Neural progenitor cell (in vitro differentiated cells): ENCODE measurements around the gene ID2. TPM values are rescaled to one million over a fixed set of nuclear protein-coding genes. Genes with fewer than 3 reads are reported as not detected.

Source experiments
- DNase-seq: peaks from one replicate; pipeline ENCODE4 v3.0.0-alpha.2; 2016; ENCODE audit warnings: low spot score
- H2AFZ ChIP-seq: fragments of 200-600 bp; sonication (generic); replicated peaks from 2 replicates; pipeline ENCODE4 v1.6.1; 2016; ENCODE audit warnings: antibody characterized with exemption
- H3F3A ChIP-seq: fragments of 200-600 bp; sonication (generic); 2 replicates; pipeline ENCODE4 v1.6.1; 2016; ENCODE audit warnings: antibody characterized with exemption, low read depth
- H3K27ac ChIP-seq: fragments of 200-600 bp; sonication (generic); 2 replicates; pipeline ENCODE4 v1.5.1; 2016; ENCODE audit warnings: mild to moderate bottlenecking
- H3K27me3 ChIP-seq: fragments of 200-600 bp; sonication (generic); 2 replicates; pipeline ENCODE4 v1.6.1; 2016; ENCODE audit warnings: mild to moderate bottlenecking, moderate library complexity
- H3K36me3 ChIP-seq: fragments of 200-600 bp; sonication (generic); 2 replicates; pipeline ENCODE4 v1.5.1; 2016
- H3K4me1 ChIP-seq: fragments of 200-600 bp; sonication (generic); 2 replicates; pipeline ENCODE4 v1.6.1; 2016; ENCODE audit warnings: mixed run types
- H3K4me2 ChIP-seq: fragments of 200-600 bp; sonication (generic); 2 replicates; pipeline ENCODE4 v1.6.1; 2016
- H3K4me3 ChIP-seq: fragments of 200-600 bp; sonication (generic); 2 replicates; pipeline ENCODE4 v1.5.1; 2016
- H3K79me2 ChIP-seq: fragments of 200-600 bp; sonication (generic); 2 replicates; pipeline ENCODE4 v1.6.1; 2016; ENCODE audit warnings: low read depth
- H3K9ac ChIP-seq: fragments of 200-600 bp; sonication (generic); 2 replicates; pipeline ENCODE4 v1.6.1; 2016
- H3K9me3 ChIP-seq: fragments of 200-600 bp; sonication (generic); 2 replicates; pipeline ENCODE4 v1.5.1; 2016; ENCODE audit warnings: low read depth
- H4K20me1 ChIP-seq: fragments of 200-600 bp; sonication (generic); 2 replicates; pipeline ENCODE4 v1.6.1; 2016; ENCODE audit warnings: low read depth
- H3K27ac Mint-ChIP-seq: 3 replicates; pipeline ENCODE4 v1.8.0; 2021; ENCODE audit warnings: mixed read lengths
- H3K27me3 Mint-ChIP-seq: 2 replicates; pipeline ENCODE4 v1.8.0; 2022; ENCODE audit warnings: low read depth, mild to moderate bottlenecking, inconsistent platforms, moderate library complexity, mixed read lengths; ENCODE audit not compliant: insufficient read depth
- H3K36me3 Mint-ChIP-seq: 3 replicates; pipeline ENCODE4 v1.8.0; 2021; ENCODE audit warnings: mixed read lengths
- H3K4me1 Mint-ChIP-seq: 3 replicates; pipeline ENCODE4 v1.8.0; 2021; ENCODE audit warnings: mixed read lengths
- H3K4me3 Mint-ChIP-seq: 3 replicates; pipeline ENCODE4 v1.8.0; 2021; ENCODE audit warnings: mild to moderate bottlenecking, moderate library complexity, mixed read lengths
- H3K9me3 Mint-ChIP-seq: 3 replicates; pipeline ENCODE4 v1.8.0; 2020; ENCODE audit warnings: mixed read lengths
- EZH2 ChIP-seq: fragments of 200-600 bp; sonication (generic); IDR thresholded peaks from 2 replicates; pipeline ENCODE4 v1.6.1; 2017; ENCODE audit warnings: antibody characterized with exemption, mild to moderate bottlenecking, moderate library complexity
- EZH2phosphoT487 ChIP-seq: fragments of 200-600 bp; sonication (generic); IDR thresholded peaks from 2 replicates; pipeline ENCODE4 v1.6.1; 2017; ENCODE audit warnings: antibody characterized with exemption
- total RNA-seq: library from RNA; depleted of rRNA; stranded (reverse); fragments of >200 nt; gene quantifications from 2 replicates; pipeline ENCODE4 v1.2.3, GENCODE V29; 2015; ENCODE audit warnings: low replicate concordance
- TF ChIP-seq, protein P1 (sequence below): fragments of 200-600 bp; sonication (generic); IDR thresholded peaks from 2 replicates; pipeline ENCODE4 v1.5.1; 2017; ENCODE audit warnings: antibody characterized with exemption, mild to moderate bottlenecking

ID2 gene
- total RNA-seq, 1 donor from 2014 or later = 140 TPM

DNA sequence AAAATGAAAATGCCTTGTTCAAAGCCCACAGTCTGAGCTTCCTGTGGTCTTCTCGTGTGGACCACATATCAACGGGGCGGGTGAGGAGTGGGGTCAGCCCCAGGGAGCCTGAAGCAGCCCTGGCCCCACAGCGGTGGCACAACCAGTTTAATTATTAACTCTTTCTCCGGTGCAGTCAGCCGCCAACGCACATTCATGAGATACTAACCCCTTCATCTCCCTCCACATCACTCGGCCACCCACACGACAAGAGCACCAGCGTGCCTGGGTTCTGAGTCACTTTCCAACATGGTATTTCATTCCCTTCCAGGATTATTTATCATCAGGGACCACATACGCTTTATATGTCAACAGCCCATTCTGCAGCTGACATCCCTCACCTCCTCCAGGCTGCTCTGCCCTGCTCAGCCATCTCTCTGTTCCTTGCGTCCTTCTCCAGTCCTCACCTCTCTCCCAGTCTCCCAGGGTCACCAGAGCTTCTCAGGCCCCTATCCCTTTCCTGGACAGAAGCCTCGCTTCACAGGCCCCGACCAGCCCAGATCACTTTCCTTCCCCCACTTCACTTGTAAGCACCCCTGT lies 48.0 kb upstream of the ID2 start:
- Mint-ChIP-seq H3K27ac (peak overlapping the region; percentile 80), H3K4me1 (peaks cover 68% of the 10 kb centered on the region), H3K4me3 (no peak overlapping the region), H3K27me3 (peaks cover 9% of the 10 kb centered on the region), H3K36me3 (no peaks in the 10 kb centered on the region), H3K9me3 (no peaks in the 10 kb centered on the region)
- no peaks in the 10 kb centered on the region for H3K27me3 ChIP-seq
- H3K36me3 ChIP-seq = no peaks in the 10 kb centered on the region
- no peaks in the 10 kb centered on the region for H3K79me2 ChIP-seq
- no peak overlapping the region for H3K27ac ChIP-seq
- no peak overlapping the region for H3K4me2 ChIP-seq
- H3F3A ChIP-seq = peaks cover 35% of the 10 kb centered on the region
- no peaks in the 10 kb centered on the region for H4K20me1 ChIP-seq
- DNase-seq = no peak
- H3K9me3 ChIP-seq = no peaks in the 10 kb centered on the region
- H3K4me3 ChIP-seq = no peak overlapping the region
- peaks cover 31% of the 10 kb centered on the region for H3K4me1 ChIP-seq
- no peak overlapping the region for H2AFZ ChIP-seq
- H3K9ac ChIP-seq = no peak overlapping the region
- no peak for TF ChIP-seq EZH2phosphoT487
- no peak for TF ChIP-seq EZH2
- TF ChIP-seq, protein P1, sequence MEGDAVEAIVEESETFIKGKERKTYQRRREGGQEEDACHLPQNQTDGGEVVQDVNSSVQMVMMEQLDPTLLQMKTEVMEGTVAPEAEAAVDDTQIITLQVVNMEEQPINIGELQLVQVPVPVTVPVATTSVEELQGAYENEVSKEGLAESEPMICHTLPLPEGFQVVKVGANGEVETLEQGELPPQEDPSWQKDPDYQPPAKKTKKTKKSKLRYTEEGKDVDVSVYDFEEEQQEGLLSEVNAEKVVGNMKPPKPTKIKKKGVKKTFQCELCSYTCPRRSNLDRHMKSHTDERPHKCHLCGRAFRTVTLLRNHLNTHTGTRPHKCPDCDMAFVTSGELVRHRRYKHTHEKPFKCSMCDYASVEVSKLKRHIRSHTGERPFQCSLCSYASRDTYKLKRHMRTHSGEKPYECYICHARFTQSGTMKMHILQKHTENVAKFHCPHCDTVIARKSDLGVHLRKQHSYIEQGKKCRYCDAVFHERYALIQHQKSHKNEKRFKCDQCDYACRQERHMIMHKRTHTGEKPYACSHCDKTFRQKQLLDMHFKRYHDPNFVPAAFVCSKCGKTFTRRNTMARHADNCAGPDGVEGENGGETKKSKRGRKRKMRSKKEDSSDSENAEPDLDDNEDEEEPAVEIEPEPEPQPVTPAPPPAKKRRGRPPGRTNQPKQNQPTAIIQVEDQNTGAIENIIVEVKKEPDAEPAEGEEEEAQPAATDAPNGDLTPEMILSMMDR = no peak

DNA sequence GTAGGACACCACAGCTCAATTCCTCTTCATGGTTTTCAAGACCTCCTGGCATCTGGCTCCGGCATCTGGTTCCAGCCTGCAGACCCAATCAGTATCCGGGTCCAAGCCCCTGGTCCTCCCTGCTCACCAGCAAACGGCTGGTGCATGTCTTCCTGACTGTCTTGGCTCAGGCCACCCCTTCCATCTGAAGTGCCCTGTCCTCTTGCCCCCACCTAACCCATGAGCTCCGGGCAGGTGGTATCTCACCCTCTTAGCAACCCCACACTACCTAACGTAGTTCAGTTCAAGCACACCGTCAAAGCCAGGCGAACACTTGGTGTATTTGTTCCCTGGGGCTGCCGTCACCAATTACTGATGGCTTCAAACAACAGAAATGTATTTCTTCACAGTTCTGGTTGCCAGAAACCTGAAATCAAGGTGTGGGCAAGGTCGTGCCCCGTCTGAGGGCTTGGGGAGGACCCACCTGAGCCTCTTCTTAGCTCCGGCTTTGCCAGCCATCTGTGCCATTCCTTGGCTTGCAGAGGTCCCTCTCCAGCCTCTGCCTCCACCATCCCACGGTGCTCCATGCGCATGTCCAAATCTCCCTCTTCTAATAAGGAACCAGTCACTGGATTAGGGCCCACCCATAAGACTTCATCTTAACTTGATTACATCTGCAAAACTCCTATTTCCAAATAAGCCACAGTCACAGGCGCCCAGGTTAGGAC lies 47.2 kb upstream of the ID2 start:
- H3K27ac Mint-ChIP-seq = peak overlapping the region; percentile 87
- peaks cover 10% of the 10 kb centered on the region for H3K27me3 Mint-ChIP-seq
- Histone ChIP-seq H4K20me1 (no peaks in the 10 kb centered on the region), H3K4me2 (no peak overlapping the region), H3K4me1 (peaks cover 39% of the 10 kb centered on the region), H3K4me3 (no peak overlapping the region), H3K9me3 (no peaks in the 10 kb centered on the region), H2AFZ (no peak overlapping the region), H3K36me3 (no peaks in the 10 kb centered on the region), H3K79me2 (no peaks in the 10 kb centered on the region), H3F3A (peaks cover 43% of the 10 kb centered on the region), H3K27me3 (no peaks in the 10 kb centered on the region), H3K9ac (no peak overlapping the region), H3K27ac (no peak overlapping the region)
- H3K36me3 Mint-ChIP-seq = no peaks in the 10 kb centered on the region
- DNase-seq = no peak
- no peak for TF ChIP-seq EZH2
- TF ChIP-seq, protein P1 = no peak
- no peak for TF ChIP-seq EZH2phosphoT487
- no peak overlapping the region for H3K4me3 Mint-ChIP-seq
- no peaks in the 10 kb centered on the region for H3K9me3 Mint-ChIP-seq
- H3K4me1 Mint-ChIP-seq = peaks cover 71% of the 10 kb centered on the region

DNA sequence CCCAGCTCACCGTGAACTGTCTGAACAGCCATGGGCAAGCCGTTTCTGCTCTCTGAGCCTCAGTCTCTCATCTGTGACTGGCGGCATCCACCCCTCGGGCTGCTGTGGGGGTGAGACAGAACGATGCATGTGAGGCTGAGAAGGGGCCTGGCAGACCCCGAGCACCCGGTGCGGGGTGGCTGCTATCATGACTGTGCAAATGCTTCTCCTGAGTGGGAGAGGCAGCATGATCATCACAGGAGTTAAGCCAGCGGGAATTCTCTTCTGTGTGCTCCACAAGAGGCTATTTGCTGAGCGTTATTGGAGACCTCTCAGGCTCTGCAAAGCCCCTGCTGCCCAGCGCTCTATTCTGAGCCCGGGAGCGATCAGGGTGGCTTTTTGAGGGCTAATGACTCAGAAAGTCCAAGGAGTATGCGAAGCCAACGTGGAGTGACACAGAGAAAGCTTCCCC lies 45.8 kb upstream of the ID2 start:
- Histone ChIP-seq H3K27me3 (no peaks in the 10 kb centered on the region), H3K4me1 (peaks cover 42% of the 10 kb centered on the region), H4K20me1 (no peaks in the 10 kb centered on the region), H3K36me3 (no peaks in the 10 kb centered on the region), H3K9me3 (no peaks in the 10 kb centered on the region), H3K4me2 (peak overlapping the region; percentile 77), H3K4me3 (no peak overlapping the region), H2AFZ (peak overlapping the region; percentile 56), H3K9ac (no peak overlapping the region), H3K27ac (peak overlapping the region; percentile 87), H3K79me2 (no peaks in the 10 kb centered on the region), H3F3A (peaks cover 51% of the 10 kb centered on the region)
- Mint-ChIP-seq H3K4me1 (peaks cover 79% of the 10 kb centered on the region), H3K36me3 (no peaks in the 10 kb centered on the region), H3K27ac (peak overlapping the region; percentile 98), H3K4me3 (peak overlapping the region; percentile 69), H3K9me3 (no peaks in the 10 kb centered on the region), H3K27me3 (peaks cover 10% of the 10 kb centered on the region)
- peak; percentile 51 for DNase-seq
- no peak for TF ChIP-seq EZH2phosphoT487
- TF ChIP-seq, protein P1 = no peak
- no peak for TF ChIP-seq EZH2
